NOMO-1 (cell line): ENCODE measurements around the gene FFAR1.

ENCODE experiments used
- DNase-seq, 2 experiments: peaks; one replicate each; lab custom pipeline; 2025; ENCODE audit not compliant: unreplicated experiment in 2 of 2; lab: John Stamatoyannopoulos, UW

The FFAR1 gene

GRCh38 chr19:35314858-35315470 is 32.7 kb upstream of the FFAR1 start:
- no peak for DNase-seq

- no peak for DNase-seq
Measured at GRCh38 chr19:35315883-35316282, 31.8 kb upstream of the FFAR1 start.

DNA sequence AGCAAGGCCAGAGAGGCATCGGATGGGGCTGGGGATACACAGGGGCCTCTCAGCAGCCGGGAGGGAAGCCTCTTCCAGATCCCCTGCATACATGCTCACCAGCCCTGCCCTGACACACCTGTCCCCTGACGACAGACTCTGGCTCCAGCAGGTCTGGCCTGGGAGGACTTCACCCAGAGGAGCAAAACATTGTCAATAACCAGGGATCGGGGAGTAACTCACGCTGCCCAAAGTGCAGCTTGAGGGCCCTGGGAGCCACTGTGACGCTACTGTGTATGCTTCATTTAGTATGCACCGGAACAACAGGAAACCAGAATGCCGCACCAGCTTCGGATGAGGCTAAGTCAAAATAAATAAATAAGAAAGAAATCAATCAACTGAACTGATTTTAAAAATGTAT is 31.1 kb upstream of the FFAR1 start:
- no peak for DNase-seq

DNA sequence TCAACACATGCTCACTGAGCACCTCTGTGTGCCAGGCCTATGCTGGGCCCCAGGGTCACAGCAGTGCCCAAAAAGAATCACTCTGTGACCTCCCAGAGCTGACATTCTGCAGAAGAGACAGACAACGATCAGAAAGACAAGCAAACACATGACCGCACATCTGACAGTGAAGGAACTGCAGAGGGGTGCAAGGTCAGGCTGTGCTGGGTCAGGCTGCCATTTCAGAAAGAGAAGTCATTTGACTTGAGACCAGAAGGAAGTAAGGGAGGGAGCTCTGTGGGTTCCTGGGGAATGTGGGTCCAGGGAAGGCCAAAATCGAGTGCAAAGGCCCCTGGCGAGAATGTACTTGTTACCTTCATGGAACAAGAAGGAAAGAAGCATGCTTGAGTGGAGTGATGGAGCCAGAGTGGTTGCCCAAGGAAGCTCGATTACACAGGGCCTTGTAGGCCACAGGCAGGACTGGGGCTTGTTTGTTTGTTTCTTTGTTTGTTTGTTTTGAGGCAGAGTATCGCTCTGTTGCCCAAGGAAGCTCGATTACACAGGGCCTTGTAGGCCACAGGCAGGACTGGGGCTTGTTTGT is 30.1 kb upstream of the FFAR1 start:
- DNase-seq, result no peak

GRCh38 chr19:35318679-35319448 is 28.8 kb upstream of the FFAR1 start:
- DNase-seq, result peak; percentile 33 to 67

GRCh38 chr19:35320065-35320713 is 27.5 kb upstream of the FFAR1 start:
- peak; percentile 62 to 63 for DNase-seq

DNA sequence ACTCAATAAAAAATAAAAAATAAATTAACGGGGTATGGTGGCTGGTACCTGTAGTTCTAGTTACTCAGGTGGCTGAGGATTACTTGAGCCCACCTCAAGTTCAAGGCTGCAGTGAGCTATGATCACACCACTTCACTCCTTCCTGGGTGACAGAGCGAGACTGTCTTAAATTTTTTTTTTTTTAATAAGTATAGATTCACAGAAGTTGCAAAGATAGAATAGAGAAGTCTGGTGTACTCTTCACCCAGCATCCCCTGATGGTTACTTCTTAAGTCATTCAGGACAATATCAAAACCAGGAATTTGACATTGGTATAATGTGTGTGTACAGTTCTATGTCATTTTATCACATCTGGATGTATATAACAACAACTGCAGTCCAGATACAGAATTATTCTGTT is 26.4 kb upstream of the FFAR1 start:
- DNase-seq, result no peak

DNA sequence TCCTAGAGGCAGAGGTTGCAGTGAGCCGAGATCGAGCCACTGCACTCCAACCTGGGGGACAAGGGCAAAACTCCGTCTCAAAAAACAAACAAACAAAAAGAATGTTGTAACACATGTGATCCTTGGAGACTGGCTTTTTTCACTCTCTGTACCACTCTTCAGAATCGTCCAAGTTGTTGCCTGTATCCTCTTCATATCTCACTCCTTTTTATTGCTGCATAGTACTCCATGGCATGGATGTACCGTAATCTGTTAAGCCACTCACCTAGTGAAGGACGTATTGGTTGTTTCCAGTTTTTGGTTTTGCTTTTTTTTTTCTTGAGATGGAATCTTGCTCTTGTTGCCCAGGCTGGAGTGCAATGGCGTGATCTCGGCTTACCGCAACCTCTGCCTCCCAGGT is 25.7 kb upstream of the FFAR1 start:
- no peak for DNase-seq

GRCh38 chr19:35327642-35328041 is 20.1 kb upstream of the FFAR1 start:
- no peak for DNase-seq

DNA sequence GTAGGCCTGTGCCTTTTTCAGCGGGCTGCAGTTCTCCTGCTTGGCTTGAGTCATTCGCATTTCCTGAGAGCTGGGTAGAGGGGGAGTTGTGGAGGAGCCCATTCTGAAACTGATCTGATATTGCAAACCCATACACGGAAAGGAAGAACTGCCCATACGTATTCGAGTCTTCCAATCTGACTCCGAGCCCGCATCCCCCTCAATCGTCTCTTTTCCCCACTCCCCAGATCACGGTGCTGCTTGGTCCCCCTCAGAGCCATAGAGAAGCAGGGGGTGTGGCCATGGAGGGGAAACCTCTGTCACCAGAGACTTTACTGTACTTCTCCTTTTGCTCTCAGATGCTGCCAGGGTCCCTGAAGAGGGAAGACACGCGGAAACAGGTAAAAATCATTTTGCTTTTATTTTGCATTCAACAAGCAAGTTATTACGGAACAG is 18.8 kb upstream of the FFAR1 start, which contains the start of gene CD22:
Gene CD22 (plus strand): TSS at position 337 of the 435 bp plus-strand sequence. CDS start 2,854 bp downstream, outside the sequence.
- DNase-seq, result peak; percentile 46 to 83

- no peak for DNase-seq
Measured at GRCh38 chr19:35329323-35329722, 18.4 kb upstream of the FFAR1 start.

DNA sequence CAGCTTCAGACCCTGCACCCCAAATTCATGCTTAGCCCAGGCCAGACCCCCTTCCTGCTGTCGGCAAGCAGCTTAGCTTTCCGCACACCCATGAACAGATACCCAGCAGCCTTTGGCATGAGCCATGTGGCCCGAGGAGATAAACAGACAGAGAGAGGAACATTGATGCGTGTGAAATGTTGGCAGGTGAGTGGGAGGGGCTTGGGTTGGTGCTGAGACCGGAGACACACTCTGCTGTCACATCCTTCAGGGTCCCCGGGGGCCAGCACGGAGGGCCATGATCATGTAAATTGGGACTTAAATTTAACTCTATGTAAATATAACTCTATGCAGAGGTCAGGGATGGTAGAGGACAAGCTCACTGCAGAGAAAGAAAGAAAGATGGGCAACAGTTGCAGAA is 17.2 kb upstream of the FFAR1 start:
- no peak for DNase-seq

- no peak for DNase-seq
Measured at GRCh38 chr19:35331551-35332214, 16.0 kb upstream of the FFAR1 start.

GRCh38 chr19:35332817-35333216 is 14.9 kb upstream of the FFAR1 start:
- DNase-seq, result no peak

- no peak for DNase-seq
Measured at GRCh38 chr19:35334144-35334753, 13.5 kb upstream of the FFAR1 start.

DNA sequence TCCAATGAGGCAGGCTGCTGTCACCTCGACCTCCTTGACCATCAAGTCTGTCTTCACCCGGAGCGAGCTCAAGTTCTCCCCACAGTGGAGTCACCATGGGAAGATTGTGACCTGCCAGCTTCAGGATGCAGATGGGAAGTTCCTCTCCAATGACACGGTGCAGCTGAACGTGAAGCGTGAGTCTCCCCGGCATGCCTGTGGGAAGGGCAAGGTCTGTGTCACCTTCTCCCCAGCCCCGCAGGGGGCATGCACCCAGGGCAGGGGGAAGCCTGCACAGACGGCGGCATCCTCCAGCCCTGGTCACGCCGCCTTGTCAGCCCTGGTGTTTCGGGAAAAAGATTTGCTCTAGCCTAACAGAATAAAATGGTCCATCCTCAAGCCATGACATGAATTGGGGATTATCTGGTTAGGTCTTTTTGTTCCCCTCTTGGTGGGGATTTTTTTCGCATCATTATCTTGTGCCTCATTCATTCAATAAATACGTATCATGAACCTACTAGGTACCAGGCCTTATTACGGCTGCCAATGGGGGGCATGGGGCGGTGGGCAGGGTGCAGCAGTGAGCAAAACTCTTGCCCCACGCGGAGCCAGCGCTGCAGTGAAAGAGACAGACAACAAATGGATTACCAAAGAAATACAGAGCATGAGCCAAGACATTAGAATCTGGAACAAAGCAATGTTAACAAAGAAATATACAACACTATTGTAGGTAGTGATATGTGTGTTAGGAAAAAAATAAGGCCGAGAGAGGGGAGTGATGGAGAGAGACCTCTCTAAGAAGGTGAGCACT is 11.3 kb upstream of the FFAR1 start:
- no peak for DNase-seq

DNA sequence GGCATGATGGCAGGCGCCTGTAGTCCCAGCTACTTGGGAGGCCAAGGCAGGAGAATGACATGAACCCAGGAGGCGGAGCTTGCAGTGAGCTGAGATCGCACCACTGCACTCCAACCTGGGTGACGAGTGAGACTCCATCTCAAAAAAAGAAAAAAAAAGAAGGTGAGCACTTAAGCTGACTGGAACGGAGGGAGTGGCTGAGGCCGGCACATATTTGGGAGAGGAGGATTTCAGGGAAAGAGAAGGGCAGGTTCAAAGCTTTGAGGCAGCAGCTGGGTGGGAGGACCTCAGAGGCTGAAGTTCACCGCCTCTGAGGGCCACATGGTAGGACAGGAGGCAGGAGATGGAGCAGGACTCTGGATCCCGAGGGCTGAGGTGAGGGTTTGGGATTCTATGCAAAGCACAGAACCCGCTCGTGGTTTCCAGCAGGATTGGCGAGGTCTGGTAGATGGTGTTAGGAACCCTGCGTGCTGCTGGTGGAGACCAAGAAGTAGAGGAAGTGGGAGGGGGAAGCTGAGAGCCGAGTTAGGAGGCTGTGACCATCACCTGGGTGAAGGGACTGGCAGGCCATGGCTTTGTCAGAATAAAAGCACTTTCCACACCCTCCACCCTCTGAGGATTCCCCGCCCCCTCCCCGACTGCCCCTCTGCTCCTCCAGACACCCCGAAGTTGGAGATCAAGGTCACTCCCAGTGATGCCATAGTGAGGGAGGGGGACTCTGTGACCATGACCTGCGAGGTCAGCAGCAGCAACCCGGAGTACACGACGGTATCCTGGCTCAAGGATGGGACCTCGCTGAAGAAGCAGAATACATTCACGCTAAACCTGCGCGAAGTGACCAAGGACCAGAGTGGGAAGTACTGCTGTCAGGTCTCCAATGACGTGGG is 10.4 kb upstream of the FFAR1 start:
- no peak for DNase-seq

GRCh38 chr19:35337984-35338296 is 9.8 kb upstream of the FFAR1 start:
- no peak for DNase-seq

GRCh38 chr19:35340431-35340830 is 7.3 kb upstream of the FFAR1 start:
- no peak for DNase-seq
